Neural progenitor cell (in vitro differentiated cells): ENCODE results near the gene LSP1.

Source experiments
- CTCF ChIP-seq: fragments of 200-600 bp; sonication (generic); IDR thresholded peaks from 2 replicates; pipeline ENCODE4 v1.5.1; 2017; ENCODE audit warnings: antibody characterized with exemption, mild to moderate bottlenecking
- EZH2phosphoT487 ChIP-seq: fragments of 200-600 bp; sonication (generic); IDR thresholded peaks from 2 replicates; pipeline ENCODE4 v1.6.1; 2017; ENCODE audit warnings: antibody characterized with exemption

- TF ChIP-seq EZH2phosphoT487: no peak
- no peak for TF ChIP-seq CTCF
Observed at GRCh38 chr11:1859004-1859403, 6.1 kb downstream of the LSP1 start.
